Measurements from ENCODE around the gene NISCH.

DNA sequence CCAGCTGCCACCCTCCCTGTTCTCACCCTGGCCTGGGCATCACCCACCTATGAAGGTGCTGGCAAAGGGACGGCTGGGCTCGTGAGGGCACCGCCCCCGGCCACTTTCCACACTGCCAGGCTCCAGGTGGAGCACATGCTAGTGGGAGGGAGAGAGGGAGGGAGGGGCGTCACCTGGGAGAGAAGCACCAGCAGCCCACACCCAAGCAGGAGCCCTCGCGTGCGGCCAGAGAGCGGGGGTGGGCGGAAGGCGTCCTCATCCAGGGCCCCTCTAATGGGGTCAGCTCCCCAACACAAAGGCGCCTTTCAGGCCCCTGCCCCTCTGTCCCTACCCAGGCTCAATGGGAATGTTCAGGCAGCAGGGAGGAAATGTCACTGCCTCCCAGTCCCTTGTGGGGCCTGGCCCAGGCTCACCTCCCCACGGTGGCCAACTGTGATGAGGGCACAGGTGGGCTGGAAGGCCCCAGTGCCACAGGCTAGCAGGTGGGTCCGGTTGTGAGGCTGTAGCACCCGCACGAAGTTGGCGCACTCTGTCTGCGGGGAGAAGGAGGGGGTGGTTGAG is 13.6 kb upstream of the NISCH start:
- TF ChIP-seq, protein P1, sequence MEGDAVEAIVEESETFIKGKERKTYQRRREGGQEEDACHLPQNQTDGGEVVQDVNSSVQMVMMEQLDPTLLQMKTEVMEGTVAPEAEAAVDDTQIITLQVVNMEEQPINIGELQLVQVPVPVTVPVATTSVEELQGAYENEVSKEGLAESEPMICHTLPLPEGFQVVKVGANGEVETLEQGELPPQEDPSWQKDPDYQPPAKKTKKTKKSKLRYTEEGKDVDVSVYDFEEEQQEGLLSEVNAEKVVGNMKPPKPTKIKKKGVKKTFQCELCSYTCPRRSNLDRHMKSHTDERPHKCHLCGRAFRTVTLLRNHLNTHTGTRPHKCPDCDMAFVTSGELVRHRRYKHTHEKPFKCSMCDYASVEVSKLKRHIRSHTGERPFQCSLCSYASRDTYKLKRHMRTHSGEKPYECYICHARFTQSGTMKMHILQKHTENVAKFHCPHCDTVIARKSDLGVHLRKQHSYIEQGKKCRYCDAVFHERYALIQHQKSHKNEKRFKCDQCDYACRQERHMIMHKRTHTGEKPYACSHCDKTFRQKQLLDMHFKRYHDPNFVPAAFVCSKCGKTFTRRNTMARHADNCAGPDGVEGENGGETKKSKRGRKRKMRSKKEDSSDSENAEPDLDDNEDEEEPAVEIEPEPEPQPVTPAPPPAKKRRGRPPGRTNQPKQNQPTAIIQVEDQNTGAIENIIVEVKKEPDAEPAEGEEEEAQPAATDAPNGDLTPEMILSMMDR (conservative IDR thresholded peaks at IDR 0.05; ENCODE audit: low read length), result no peak
- no peak for TF ChIP-seq EZH2phosphoT487 (IDR thresholded peaks at IDR 0.05; ENCODE audit: borderline replicate concordance)
